ENCODE data around the gene USP17L11.
"Not testable (repeated sequence)": the region's sequence is repeated elsewhere in the genome, so short reads cannot be mapped to it uniquely, and the experiment has no call there.

DNA sequence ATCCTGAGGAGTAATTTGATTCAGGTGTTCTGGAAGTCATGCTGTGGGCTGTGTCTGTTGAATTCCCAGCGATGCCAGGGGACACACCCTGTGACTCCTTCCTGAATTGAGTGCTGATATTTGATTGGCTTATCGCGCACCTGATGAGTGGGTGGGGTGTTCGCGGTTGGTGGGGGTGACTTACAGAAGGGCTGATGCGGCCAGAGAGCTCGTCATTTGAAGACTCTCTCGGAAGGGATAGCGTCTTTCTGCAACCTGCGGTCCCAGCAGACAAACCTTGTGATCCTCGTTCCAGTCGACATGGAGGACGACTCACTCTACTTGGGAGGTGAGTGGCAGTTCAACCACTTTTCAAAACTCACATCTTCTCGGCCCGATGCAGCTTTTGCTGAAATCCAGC lies 18.9 kb downstream of the USP17L11 start, which contains the start of gene USP17L15:
- TF ChIP-seq, protein P1, sequence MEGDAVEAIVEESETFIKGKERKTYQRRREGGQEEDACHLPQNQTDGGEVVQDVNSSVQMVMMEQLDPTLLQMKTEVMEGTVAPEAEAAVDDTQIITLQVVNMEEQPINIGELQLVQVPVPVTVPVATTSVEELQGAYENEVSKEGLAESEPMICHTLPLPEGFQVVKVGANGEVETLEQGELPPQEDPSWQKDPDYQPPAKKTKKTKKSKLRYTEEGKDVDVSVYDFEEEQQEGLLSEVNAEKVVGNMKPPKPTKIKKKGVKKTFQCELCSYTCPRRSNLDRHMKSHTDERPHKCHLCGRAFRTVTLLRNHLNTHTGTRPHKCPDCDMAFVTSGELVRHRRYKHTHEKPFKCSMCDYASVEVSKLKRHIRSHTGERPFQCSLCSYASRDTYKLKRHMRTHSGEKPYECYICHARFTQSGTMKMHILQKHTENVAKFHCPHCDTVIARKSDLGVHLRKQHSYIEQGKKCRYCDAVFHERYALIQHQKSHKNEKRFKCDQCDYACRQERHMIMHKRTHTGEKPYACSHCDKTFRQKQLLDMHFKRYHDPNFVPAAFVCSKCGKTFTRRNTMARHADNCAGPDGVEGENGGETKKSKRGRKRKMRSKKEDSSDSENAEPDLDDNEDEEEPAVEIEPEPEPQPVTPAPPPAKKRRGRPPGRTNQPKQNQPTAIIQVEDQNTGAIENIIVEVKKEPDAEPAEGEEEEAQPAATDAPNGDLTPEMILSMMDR (IDR thresholded peaks at IDR 0.05): not testable (repeated sequence)
- not testable (repeated sequence) for TF ChIP-seq POLR2A (IDR thresholded peaks at IDR 0.05)
